NCI-H146 treated with DMSO at 0.1 percent for 48 hours (cell line): ENCODE measurements around the gene GSTT4.
"Not testable (repeated sequence)": the region's sequence is repeated elsewhere in the genome, so short reads cannot be mapped to it uniquely, and the experiment has no call there.

ENCODE experiments used
- DNase-seq: peaks from one replicate; lab custom pipeline; 2025; ENCODE audit not compliant: unreplicated experiment; lab: John Stamatoyannopoulos, UW

Gene GSTT4

DNA sequence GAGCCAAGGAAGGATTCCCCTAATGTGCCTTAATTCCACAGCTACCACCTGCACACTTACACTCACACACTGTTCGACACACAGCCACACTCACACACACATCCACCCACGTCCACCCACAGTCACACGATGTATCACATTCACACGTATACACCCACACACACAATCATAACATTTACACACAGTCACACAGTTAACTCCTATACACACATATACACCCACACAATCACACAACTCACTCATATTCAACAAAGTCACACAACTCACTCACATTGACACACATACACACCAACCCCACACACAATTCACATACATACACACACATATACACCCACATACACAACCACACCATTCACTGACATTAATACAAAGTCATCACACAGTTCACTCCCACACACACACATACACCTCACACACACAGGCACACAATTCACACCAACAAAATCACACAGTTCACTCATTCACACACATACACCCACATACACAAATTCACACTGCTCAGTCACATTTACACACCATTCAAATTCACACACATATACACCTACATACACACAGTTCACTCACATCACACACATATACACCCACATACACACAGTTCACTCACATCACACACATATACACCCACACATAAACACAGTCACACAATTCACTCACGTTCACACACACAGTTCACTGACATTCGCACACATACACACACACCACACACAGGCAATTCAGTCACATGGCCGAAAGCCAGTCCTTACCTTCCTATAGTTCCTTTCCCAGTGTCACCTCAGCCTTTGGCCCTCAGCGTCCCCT lies 50.9 kb downstream of the GSTT4 start:
- DNase-seq, result not testable (repeated sequence)

GRCh38 chr22:23953485-23953884 lies 51.8 kb downstream of the GSTT4 start:
- DNase-seq, result not testable (repeated sequence)

- DNase-seq, result not testable (repeated sequence)
These were observed 52.4 kb downstream of the GSTT4 start for GRCh38 chr22:23952794-23953405.

DNA sequence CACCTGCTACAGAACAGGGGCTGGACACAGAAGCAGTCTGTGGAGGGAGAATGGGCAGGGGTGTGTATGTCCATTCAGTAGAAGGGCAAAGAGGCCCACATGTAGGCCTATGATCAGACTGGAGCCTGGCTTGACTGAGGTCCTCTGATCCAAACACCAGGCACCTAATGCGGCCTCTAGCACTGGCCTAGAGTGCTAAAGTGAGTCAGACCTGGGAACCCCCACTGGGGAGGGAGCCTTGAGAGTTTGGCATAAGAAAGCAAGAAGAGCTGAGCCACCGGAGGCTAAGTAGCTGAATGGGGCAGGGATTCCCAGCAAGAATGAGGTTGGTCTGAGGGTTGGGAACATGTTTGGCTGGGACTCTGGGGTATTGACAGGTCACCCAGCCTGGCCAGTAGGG lies 53.9 kb downstream of the GSTT4 start:
- not testable (repeated sequence) for DNase-seq

- DNase-seq, result not testable (repeated sequence)
These were observed 55.5 kb downstream of the GSTT4 start for GRCh38 chr22:23949764-23950163.
